PC-3 (cell line): ENCODE results near the gene ZNF232. TPM values are rescaled to one million over a fixed set of nuclear protein-coding genes. Genes with fewer than 3 reads are reported as not detected.
"Not testable (repeated sequence)": the region's sequence is repeated elsewhere in the genome, so short reads cannot be mapped to it uniquely, and the experiment has no call there.

Experiments
- ATAC-seq: fragments of 200-7000 bp; cut with Tn5 transposase; 2 replicates; pipeline ENCODE4 v1.9.1; 2020; ENCODE audit warnings: mild to moderate bottlenecking, moderate library complexity
- BruUV-seq: library from RNA; stranded (reverse); fragments of 400-500 nt; replicated peaks from 2 replicates; lab custom pipeline; 2021; lab: Mats Ljungman, UMichigan
- CTCF ChIA-PET: fragments of 300-600 bp; sonication (Branson Sonifier 250); formaldehyde crosslinking; loops from one replicate; lab custom pipeline; 2022; ENCODE audit warnings: antibody characterized with exemption; lab: Charles Lee
- POLR2A ChIA-PET: fragments of 300-600 bp; sonication (Branson Sonifier 250); formaldehyde crosslinking; loops from one replicate; lab custom pipeline; 2022; ENCODE audit warnings: antibody characterized with exemption; ENCODE audit not compliant: unreplicated experiment; lab: Charles Lee
- DNase-seq: peaks from one replicate; pipeline ENCODE4 v3.0.0-alpha.2; 2015
- H2AFZ ChIP-seq: fragments of 300-600 bp; sonication (generic); 2 replicates; pipeline ENCODE4 v1.6.0; 2016; ENCODE audit warnings: antibody characterized with exemption, low read length
- H3F3A ChIP-seq: fragments of 300-600 bp; sonication (generic); one replicate; pipeline ENCODE4 v1.6.0; 2017; ENCODE audit warnings: antibody characterized with exemption, low read length, control low read depth, mild to moderate bottlenecking; ENCODE audit not compliant: unreplicated experiment
- H3K27ac ChIP-seq: fragments of 300-600 bp; sonication (generic); 2 replicates; pipeline ENCODE4 v1.5.1; 2016; ENCODE audit warnings: mild to moderate bottlenecking, low read length
- H3K27me3 ChIP-seq: fragments of 300-600 bp; sonication (generic); 2 replicates; pipeline ENCODE4 v1.6.1; 2016; ENCODE audit warnings: low read length, mixed read lengths
- H3K36me3 ChIP-seq: fragments of 300-600 bp; sonication (generic); 2 replicates; pipeline ENCODE4 v1.6.1; 2016; ENCODE audit warnings: low read depth, mixed run types, low read length, mixed read lengths
- H3K4me1 ChIP-seq: fragments of 300-600 bp; sonication (generic); 2 replicates; pipeline ENCODE4 v1.5.1; 2016; ENCODE audit warnings: low read length; ENCODE audit not compliant: insufficient read depth
- H3K4me2 ChIP-seq: fragments of 300-600 bp; sonication (generic); 2 replicates; pipeline ENCODE4 v1.6.0; 2016; ENCODE audit warnings: low read length
- H3K4me3 ChIP-seq: fragments of 300-600 bp; sonication (generic); 2 replicates; pipeline ENCODE4 v1.5.1; 2016; ENCODE audit warnings: mild to moderate bottlenecking, low read length, mixed read lengths
- H3K79me2 ChIP-seq: fragments of 300-600 bp; sonication (generic); 2 replicates; pipeline ENCODE4 v1.6.1; 2017; ENCODE audit warnings: low read length, mixed read lengths
- H3K9ac ChIP-seq: fragments of 300-600 bp; sonication (generic); 2 replicates; pipeline ENCODE4 v1.6.0; 2016; ENCODE audit warnings: mild to moderate bottlenecking, low read length
- H3K9me2 ChIP-seq: fragments of 300-600 bp; sonication (generic); replicated peaks from 2 replicates; pipeline ENCODE4 v1.6.1; 2016; ENCODE audit warnings: mixed run types, low read length, mixed read lengths
- H3K9me3 ChIP-seq: fragments of 300-600 bp; sonication (generic); 2 replicates; pipeline ENCODE4 v1.6.1; 2016; ENCODE audit warnings: low read length, mixed read lengths
- H4K20me1 ChIP-seq: fragments of 300-600 bp; sonication (generic); 2 replicates; pipeline ENCODE4 v1.6.1; 2016; ENCODE audit warnings: low read length, mixed read lengths
- EZH2 ChIP-seq: fragments of 300-600 bp; sonication (generic); IDR thresholded peaks from one replicate; pipeline ENCODE4 v1.6.1; 2017; ENCODE audit warnings: antibody characterized with exemption, mild to moderate bottlenecking, low read length; ENCODE audit not compliant: unreplicated experiment
- intact Hi-C: fragments of 100-400 bp; cut with micrococcal nuclease; formaldehyde crosslinking; loops from 2 replicates; pipeline ENCODE4 v1.9.0; 2023
- total RNA-seq: library from RNA; depleted of rRNA; stranded (reverse); fragments of >200 nt; gene quantifications from 2 replicates; pipeline ENCODE4 v1.2.3, GENCODE V29; 2014
- TF ChIP-seq, protein P1 (sequence below): fragments of 300-600 bp; sonication (generic); conservative IDR thresholded peaks from 2 replicates; pipeline ENCODE4 v1.5.1; 2017; ENCODE audit warnings: antibody characterized with exemption, low read depth, mild to moderate bottlenecking, low read length

ZNF232 gene
- total RNA-seq, 1 experiment from 2014 or later = 3.5 TPM

GRCh38 chr17:5126719-5127488 is 15.2 kb upstream of the ZNF232 start:
- ChIA-PET POLR2A (no interaction called here), CTCF (no interaction called here)
- no peak overlapping the region for H3K4me3 ChIP-seq
- no peaks in the 10 kb centered on the region for H3K4me1 ChIP-seq
- no peak overlapping the region for H2AFZ ChIP-seq
- no peaks in the 10 kb centered on the region for H3K27me3 ChIP-seq
- TF ChIP-seq, protein P1, sequence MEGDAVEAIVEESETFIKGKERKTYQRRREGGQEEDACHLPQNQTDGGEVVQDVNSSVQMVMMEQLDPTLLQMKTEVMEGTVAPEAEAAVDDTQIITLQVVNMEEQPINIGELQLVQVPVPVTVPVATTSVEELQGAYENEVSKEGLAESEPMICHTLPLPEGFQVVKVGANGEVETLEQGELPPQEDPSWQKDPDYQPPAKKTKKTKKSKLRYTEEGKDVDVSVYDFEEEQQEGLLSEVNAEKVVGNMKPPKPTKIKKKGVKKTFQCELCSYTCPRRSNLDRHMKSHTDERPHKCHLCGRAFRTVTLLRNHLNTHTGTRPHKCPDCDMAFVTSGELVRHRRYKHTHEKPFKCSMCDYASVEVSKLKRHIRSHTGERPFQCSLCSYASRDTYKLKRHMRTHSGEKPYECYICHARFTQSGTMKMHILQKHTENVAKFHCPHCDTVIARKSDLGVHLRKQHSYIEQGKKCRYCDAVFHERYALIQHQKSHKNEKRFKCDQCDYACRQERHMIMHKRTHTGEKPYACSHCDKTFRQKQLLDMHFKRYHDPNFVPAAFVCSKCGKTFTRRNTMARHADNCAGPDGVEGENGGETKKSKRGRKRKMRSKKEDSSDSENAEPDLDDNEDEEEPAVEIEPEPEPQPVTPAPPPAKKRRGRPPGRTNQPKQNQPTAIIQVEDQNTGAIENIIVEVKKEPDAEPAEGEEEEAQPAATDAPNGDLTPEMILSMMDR = no peak
- no peak for TF ChIP-seq EZH2
- H3K9ac ChIP-seq = no peak overlapping the region
- DNase-seq (no peak), ATAC-seq (no peak)
- H3K4me2 ChIP-seq = no peak overlapping the region
- H3F3A ChIP-seq = no peaks in the 10 kb centered on the region
- BruUV-seq = no TSS peak
- no peaks in the 10 kb centered on the region for H3K36me3 ChIP-seq
- H4K20me1 ChIP-seq = no peaks in the 10 kb centered on the region
- intact Hi-C loops = no loop called here
- no peaks in the 10 kb centered on the region for H3K9me2 ChIP-seq
- no peak overlapping the region for H3K27ac ChIP-seq
- H3K9me3 ChIP-seq = no peaks in the 10 kb centered on the region
- H3K79me2 ChIP-seq = no peaks in the 10 kb centered on the region

GRCh38 chr17:5124896-5125295 is 13.2 kb upstream of the ZNF232 start:
- H3K79me2 ChIP-seq, H3K9ac ChIP-seq, ATAC-seq, intact Hi-C loops, H3F3A ChIP-seq, POLR2A ChIA-PET, H3K27ac ChIP-seq, BruUV-seq, H3K4me3 ChIP-seq, H2AFZ ChIP-seq, H3K36me3 ChIP-seq, H3K4me2 ChIP-seq, CTCF ChIA-PET, H3K27me3 ChIP-seq, H3K9me2 ChIP-seq, H3K9me3 ChIP-seq, DNase-seq, H3K4me1 ChIP-seq, H4K20me1 ChIP-seq: not testable (repeated sequence)

DNA sequence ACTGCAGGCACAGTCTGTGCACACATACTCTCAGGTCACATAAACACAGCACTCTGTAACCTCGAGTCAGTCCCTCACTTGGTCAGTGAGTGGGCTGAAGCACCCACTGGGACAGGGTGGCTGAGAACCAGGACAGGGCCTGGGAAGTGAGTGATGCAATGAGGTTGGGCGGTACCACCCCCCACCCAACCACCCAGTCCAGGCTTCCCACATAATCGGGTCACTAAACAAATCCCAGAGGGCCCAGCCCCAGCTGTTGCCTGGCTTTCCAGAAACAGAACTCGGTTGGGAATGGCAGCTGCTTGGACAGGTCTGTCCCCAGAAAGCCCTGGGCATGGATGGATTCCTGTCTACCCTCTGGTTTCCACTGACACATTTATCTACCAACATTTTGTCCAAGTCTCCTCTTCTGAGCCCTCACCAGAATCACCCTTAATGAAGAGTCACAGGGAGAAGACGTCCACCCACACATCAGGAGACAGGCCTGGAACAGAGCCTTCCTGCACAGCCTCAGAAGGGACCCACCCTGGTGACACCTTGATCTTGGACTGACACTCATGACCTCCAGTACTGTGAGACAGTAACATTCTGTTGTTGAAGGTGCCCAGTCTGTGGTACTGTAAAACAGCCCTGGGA is 12.6 kb upstream of the ZNF232 start:
- DNase-seq, intact Hi-C loops, H3K27ac ChIP-seq, H3K27me3 ChIP-seq, CTCF ChIA-PET, H4K20me1 ChIP-seq, H3K36me3 ChIP-seq, H3F3A ChIP-seq, H3K4me3 ChIP-seq, POLR2A ChIA-PET, H3K9me2 ChIP-seq, H3K4me2 ChIP-seq, H3K9me3 ChIP-seq, H3K4me1 ChIP-seq, H2AFZ ChIP-seq, ATAC-seq, BruUV-seq, H3K79me2 ChIP-seq, H3K9ac ChIP-seq: not testable (repeated sequence)
